MM.1S (cell line): ENCODE results near the gene MAD1L1.

Experiments used
- EZH2 ChIP-seq: fragments of 300-600 bp; sonication (generic); optimal IDR thresholded peaks from 2 replicates; pipeline ENCODE3; 2017; ENCODE audit warnings: low read depth, mild to moderate bottlenecking, antibody characterized with exemption, low read length, mixed read lengths
- EZH2phosphoT487 ChIP-seq: fragments of 300-600 bp; sonication (generic); IDR thresholded peaks from 2 replicates; pipeline ENCODE4 v1.6.1; 2018; ENCODE audit warnings: antibody characterized with exemption, low read length
- TF ChIP-seq, protein P1 (sequence below): fragments of 300-600 bp; sonication (generic); IDR thresholded peaks from 2 replicates; pipeline ENCODE4 v1.5.1; 2016; ENCODE audit warnings: antibody characterized with exemption, low read length, mixed read lengths

DNA sequence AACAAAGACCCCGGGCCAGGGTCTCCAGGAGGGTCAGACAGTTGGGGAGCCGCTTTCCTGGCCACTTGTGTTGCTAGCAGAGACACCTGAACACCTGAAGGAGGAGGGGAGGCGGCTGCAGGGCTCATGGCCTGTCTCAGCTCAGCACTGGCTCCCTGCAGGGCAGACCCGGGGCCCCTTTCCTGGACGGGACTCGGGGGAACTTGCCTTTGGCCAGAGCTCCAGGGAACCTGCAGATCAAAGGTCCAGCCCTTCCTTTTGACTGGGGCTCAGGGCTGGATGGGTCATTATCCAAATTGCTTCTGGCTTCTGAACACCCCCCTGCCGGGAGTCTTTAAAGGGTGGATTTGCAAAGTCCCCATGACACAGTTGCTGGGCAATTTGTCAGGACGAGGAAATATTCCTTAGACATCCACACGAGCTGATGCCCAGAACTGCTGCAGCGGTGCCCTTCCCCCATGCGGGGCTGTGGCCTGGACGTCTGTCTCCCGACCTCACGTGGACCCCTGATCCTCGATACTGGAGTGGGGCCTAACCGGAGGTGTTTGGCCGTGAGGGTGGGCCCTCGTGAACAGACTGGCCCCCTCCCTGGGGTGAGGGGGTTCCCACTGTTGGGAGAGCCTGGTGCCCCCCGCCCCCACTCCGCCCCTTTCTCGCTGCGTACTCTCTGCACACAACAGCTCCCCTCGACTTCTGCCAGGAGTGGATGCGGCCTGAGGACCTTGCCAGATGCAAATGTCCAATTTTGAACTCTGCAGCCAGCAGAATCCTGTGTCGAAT, 368.4 kb downstream of the MAD1L1 start:
- TF ChIP-seq EZH2phosphoT487, result no peak
- TF ChIP-seq, protein P1, sequence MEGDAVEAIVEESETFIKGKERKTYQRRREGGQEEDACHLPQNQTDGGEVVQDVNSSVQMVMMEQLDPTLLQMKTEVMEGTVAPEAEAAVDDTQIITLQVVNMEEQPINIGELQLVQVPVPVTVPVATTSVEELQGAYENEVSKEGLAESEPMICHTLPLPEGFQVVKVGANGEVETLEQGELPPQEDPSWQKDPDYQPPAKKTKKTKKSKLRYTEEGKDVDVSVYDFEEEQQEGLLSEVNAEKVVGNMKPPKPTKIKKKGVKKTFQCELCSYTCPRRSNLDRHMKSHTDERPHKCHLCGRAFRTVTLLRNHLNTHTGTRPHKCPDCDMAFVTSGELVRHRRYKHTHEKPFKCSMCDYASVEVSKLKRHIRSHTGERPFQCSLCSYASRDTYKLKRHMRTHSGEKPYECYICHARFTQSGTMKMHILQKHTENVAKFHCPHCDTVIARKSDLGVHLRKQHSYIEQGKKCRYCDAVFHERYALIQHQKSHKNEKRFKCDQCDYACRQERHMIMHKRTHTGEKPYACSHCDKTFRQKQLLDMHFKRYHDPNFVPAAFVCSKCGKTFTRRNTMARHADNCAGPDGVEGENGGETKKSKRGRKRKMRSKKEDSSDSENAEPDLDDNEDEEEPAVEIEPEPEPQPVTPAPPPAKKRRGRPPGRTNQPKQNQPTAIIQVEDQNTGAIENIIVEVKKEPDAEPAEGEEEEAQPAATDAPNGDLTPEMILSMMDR, result no peak
- no peak for TF ChIP-seq EZH2
